GM21786 (cell line): ENCODE results near the gene N4BP2L2.
A peak's percentile ranks its signal among the peaks of the same experiment; 100 is the strongest.
"Not testable (repeated sequence)": the region's sequence is repeated elsewhere in the genome, so short reads cannot be mapped to it uniquely, and the experiment has no call there.

Experiments used
- ATAC-seq: cut with Tn5 transposase; IDR thresholded peaks from one replicate; pipeline ENCODE4 v1.9.1; 2021; ENCODE audit not compliant: unreplicated experiment

The N4BP2L2 gene

DNA sequence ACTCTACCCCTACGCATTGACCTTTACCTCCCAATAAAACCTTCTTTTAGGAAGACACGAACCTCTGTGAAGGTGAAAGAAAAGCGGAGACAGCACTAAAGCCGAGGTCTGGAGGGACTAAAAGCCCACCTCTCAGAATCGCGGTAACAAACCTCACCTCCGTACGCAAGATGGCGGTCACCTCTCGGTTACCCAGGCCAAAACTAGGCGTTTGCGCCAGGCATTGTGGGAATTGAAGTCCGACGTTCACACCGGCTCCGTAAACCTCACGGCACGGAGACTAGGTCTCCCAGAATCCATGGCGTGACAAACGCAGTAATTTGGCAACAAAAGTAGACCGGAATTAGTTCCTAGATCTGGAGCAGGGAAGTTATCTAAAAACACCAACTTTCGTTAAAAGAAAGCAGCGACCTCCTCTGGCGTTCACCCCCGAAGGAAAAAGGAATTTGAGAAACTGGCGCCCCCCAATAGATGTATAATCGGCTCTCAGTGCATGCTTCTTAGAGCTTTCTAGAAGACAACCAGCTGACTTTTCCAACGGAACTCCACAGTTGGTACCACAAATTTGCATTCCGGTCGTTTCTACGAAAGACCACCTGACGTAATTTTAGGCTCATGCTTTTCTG, at the start of gene N4BP2L2:
Gene N4BP2L2 (minus strand): TSS at position 175 of the 626 bp plus-strand sequence. CDS start 1,768 bp downstream, outside the sequence.
- ATAC-seq, result peak; percentile 97

- no peak for ATAC-seq
Measured at GRCh38 chr13:32587811-32588170, 49.2 kb upstream of the N4BP2L2 start.

DNA sequence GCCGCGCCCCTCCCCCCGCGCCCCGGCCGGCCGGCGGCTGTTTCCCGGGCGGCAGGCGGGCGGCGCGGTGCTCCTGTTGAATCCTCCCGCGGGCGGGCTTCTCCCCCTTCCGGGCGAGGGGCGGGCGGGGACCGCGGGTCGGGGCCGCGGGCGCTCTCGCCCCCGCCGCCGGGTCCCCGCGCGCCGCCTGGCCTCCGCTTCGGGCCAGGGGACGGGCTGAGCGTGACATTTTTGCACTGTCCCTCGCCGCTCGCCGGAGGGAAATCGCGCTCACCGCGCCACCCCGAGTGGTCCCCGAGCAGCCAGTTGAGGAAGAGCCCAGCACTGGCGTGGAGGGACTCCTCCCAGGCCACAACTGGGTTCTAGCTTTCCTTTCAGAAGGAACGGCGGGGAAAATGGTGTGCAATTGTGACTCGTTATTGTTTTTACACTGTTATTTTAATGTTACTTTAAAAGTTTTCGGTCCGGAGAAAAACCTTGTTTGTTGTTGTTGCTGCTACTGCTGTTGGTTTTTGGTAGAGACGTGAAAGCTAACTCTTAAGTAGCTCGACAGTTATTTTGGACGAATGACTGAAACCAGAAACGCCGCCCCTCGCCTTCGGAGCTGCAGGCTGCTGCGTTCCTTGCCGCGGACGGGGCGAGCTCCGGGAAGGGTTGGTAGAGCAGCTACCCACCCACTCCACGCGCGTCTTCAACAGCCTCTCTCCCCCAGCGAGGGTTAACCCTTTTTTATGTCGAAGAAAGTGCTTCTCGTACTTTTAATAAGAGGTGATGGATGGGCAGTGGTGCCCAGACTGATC, 48.6 kb upstream of the N4BP2L2 start:
- ATAC-seq, result peak; percentile 28

GRCh38 chr13:32586080-32586900, 47.7 kb upstream of the N4BP2L2 start, which contains the start of gene PDS5B:
TSS of gene PDS5B (plus strand) at chr13:32586452. CDS start at chr13:32648773, 62,321 bp downstream.
- ATAC-seq, result peak; percentile 77

DNA sequence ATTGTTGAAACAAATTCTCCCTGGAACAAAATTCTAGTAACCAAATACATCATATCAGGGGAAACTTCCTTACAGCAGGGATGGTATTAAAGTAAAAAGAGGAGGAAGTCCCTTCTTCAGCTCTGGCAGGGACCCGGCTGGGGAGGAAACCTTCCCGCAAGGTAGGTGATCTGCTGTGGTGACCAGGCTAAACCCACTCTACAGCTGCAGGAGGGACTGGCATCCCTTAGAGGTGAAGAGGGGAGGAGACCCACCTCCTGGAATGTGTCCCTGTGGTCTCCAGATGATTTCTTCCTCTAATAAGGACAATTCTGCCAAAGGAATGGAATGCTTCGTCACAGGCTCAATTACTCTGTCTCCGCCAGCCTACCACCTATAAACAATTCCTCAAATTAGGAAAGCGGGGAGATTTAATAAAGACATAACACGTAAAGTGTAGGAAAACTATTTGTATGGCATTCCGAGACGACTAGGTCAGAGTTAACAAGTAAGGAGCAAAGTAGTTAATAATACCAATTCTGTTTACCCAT, 47.0 kb upstream of the N4BP2L2 start:
- no peak for ATAC-seq

DNA sequence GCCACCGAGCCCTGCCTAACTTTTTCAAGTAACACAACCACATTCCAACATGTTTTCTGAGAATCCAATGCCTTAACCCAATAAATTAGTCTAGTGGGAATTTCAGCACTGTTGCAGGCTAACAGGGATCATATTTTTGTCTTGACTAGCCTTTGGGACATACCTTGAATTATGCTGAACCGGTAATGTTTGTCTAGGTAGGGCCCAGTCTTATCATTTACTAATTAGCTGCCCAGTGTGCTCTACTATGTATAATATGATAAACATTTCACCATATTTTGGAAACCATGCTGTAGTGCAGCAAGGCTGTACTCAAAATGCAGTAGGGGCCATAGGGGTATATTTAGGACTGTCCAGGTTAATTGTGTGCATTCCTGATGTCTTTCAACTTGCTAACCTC, 44.4 kb upstream of the N4BP2L2 start:
- ATAC-seq, result no peak

- no peak for ATAC-seq
Measured at GRCh38 chr13:32582281-32582680, 43.7 kb upstream of the N4BP2L2 start.

DNA sequence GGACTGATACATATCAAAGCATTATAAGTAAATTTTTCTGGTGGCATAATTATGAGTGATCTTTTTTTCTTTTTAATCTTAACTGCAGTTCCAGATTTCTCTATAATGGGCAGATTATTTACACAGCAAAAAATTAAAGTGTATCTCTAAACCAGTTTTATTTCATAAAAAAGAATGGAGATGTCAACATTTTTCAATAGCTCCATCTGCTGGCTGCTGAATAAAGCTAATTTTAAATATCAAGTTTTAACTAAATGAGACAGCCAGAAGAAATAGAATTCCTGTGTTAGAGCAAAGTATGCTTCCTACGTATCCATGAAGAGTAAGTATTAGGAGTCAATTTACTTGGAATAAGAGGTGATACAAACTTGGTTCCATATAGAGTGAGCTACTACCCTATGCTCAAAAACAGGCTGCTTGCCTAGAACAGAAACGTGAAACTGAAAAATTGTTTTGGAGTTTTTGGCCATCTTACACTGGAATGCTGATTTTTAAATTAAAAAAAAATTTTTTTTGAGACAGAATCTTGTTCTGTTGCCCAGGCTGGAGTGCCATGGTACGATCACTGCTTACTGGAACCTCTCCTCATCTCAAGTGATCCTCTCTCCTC, 42.7 kb upstream of the N4BP2L2 start:
- no peak for ATAC-seq

DNA sequence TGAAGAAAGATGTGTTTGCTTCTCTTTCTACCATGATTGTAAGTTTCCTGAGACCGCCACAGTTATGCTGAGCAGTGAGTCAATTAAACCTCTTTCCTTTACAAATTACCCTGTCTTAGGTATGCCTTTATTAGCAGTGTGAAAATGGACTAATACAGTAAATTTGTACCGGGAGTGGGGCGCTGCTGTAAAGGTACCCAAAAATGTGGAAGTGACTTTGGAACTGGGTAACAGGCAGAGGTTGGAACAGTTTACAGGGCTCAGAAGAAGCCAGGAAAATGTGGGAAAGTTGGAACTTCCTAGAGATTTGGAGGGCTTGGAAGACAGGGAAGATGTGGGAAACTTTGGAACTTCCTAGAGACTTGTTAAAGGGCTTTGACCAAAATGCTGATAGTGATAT, 38.4 kb upstream of the N4BP2L2 start:
- no peak for ATAC-seq

DNA sequence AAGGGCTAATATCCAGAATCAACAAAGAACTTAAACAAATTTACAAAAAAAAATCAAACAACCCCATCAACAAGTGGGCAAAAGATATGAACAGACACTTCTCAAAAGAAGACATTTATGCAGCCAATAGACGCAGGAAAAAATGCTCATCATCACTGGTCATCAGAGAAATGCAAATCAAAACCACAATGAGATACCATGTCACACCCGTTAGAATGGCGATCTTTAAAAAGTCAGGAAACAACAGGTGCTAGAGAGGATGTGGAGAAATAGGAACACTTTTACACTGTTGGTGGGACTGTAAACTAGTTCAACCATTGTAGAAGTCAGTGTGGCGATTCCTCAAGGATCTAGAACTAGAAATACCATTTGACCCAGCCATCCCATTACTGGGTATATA, 37.1 kb upstream of the N4BP2L2 start:
- not testable (repeated sequence) for ATAC-seq

GRCh38 chr13:32560842-32561241, 22.2 kb upstream of the N4BP2L2 start:
- ATAC-seq, result not testable (repeated sequence)

DNA sequence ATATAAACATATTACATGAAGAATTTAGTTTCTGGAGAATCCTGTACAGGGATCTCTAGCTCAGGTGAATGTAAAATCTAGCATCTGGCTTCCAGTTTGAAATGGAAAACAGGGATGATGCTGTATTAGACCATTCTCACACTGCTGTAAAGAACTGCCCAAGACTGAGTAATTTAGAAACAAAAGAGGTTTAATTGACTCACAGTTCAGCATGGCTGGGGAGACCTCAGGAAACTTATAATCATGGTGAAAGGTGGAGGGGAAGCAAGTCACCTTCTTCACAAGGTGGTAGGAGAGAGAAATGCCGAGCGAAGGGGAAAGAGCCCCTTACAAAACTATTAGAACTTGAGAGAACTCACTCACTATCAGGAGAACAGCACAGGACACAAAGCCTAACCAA, 17.0 kb upstream of the N4BP2L2 start:
- no peak for ATAC-seq

DNA sequence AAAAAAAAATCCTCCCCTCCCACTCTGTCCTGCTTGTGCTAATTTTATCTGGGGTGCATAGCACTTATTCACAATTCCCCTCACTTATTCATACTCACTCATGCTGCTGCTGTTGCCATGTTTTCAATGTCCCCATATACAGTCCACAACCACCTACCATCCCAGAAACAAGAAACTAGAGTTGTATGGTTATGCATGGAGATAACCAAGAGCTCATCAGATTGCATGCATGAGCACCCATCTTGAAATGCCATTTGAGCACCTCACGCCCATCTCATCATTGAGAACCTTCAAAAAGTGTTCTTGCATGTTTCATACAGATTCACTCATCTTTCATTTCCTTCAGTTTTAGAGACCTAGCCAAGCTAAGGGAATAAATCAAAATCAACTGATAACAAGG, 15.1 kb upstream of the N4BP2L2 start:
- ATAC-seq, result no peak

- no peak for ATAC-seq
Measured at GRCh38 chr13:32549788-32550187, 11.2 kb upstream of the N4BP2L2 start.

GRCh38 chr13:32548837-32549236, 10.2 kb upstream of the N4BP2L2 start:
- no peak for ATAC-seq

GRCh38 chr13:32545083-32545482, 6.5 kb upstream of the N4BP2L2 start:
- ATAC-seq, result no peak

DNA sequence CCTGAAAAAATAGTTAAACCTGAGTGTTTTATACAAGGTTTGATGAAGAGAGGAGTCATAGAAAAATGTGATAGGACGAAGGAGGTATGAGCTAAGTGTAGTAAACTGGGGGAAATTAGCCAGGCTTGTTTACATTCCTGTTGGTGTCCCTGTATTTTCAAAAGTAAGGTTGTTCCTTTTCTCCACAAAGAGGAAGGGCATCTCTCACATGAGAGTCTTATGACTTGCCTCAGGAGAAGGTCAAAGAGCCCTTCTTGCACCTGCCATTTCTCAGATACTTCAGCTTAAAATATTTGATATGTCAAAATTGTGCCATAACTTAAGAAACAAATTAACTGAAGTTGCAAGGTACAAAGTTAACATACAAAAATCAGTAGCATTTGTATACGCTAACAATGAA, 3.6 kb upstream of the N4BP2L2 start:
- ATAC-seq, result no peak

DNA sequence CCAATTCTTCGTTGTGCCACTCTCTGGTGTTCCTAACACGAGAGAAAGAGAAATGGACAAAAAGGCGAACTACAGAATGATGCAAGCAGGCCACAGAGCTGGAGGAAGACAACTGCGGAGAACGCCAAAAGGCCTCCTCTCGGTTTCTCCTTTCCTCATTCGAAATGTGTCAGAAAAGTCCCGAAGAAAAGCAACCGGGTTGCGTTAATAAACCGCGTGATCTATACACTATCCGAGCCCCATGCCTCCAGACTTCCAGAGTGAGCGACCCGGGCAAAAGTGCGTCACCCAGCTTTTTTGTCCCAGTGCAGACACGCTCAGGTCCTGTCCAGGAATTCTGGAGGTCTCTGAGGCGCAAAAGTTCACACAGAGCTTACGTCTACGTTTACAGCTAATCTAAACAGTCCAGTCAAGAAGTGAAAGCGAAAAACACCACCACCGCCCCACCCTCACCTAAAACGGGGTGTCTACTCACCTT, 413 bp downstream of the N4BP2L2 start:
- ATAC-seq, result peak; percentile 78

GRCh38 chr13:32537580-32538142, 934 bp downstream of the N4BP2L2 start:
- ATAC-seq, result no peak

- no peak for ATAC-seq
Measured at GRCh38 chr13:32535748-32536147, 2.8 kb downstream of the N4BP2L2 start.
